Hematopoietic multipotent progenitor cell treated with erythropoietin and hydrocortisone succinate and interleukin-3 and kit ligand, for 17 days (in vitro differentiated cells): Measurements from ENCODE around the gene ATP5PB.

Experiments
- DNase-seq: peaks from one replicate; pipeline ENCODE4 v3.0.0-alpha.2; 2015; ENCODE audit warnings: low spot score

ATP5PB gene

GRCh38 chr1:111507411-111508201 lies 58.3 kb downstream of the ATP5PB start:
- no peak for DNase-seq

GRCh38 chr1:111509997-111510375 lies 60.7 kb downstream of the ATP5PB start:
- DNase-seq, result no peak

GRCh38 chr1:111511370-111511769 lies 62.1 kb downstream of the ATP5PB start:
- no peak for DNase-seq
